Spleen (tissue), 7 donors: ENCODE results near the gene SLC16A1.
"Not testable (repeated sequence)": the region's sequence is repeated elsewhere in the genome, so short reads cannot be mapped to it uniquely, and the experiment has no call there.

Experiments
- CTCF ChIP-seq, 11 experiments: fragments of 200-600 bp in 7 of 11; fragments of 450-650 bp in 4 of 11; sonication (generic) in 4 of 11; IDR thresholded peaks in 8 of 11; conservative IDR thresholded peaks in 3 of 11; 1 replicate in 7 of 11; 2 replicates in 4 of 11; pipeline versions ENCODE4 v1.4.0 to v1.8.0; 2016 to 2021; ENCODE audit warnings: antibody characterized with exemption in 11 of 11, inconsistent platforms in 4 of 11, mild to moderate bottlenecking in 1 of 11
- POLR2A ChIP-seq, 3 donors: fragments of 450-650 bp; IDR thresholded peaks; one replicate each; pipeline ENCODE4 v1.5.1; 2017; ENCODE audit warnings: antibody characterized with exemption in 3 of 3, mild to moderate bottlenecking in 1 of 3
- donor health status: DM: no; HTN: no; CAD: no; lungs with moderate emphysema.
- donor health status: DM: no; HTN: no; CAD: no.
- donor health status: DM: no; HTN: no; CAD: no.

GRCh38 chr1:112995021-112995420, 39.0 kb upstream of the SLC16A1 start:
- not testable (repeated sequence) for TF ChIP-seq CTCF (IDR thresholded peaks at IDR 0.05 in 8 of 11, conservative IDR thresholded peaks at IDR 0.05 in 3 of 11); POLR2A (IDR thresholded peaks at IDR 0.05)
